IPS-18c (cell line): ENCODE measurements around the gene STAC.

Experiments
- H3K4me3 ChIP-seq: 2 replicates; pipeline ENCODE4 v1.7.0; 2013; ENCODE audit warnings: low read depth, mild to moderate bottlenecking, low read length, moderate library complexity; ENCODE audit not compliant: insufficient read depth
- H3K9me3 ChIP-seq: one replicate; pipeline ENCODE4 v1.6.1; 2013; ENCODE audit warnings: mild to moderate bottlenecking, low read length, moderate library complexity; ENCODE audit not compliant: control insufficient read depth, insufficient read depth

The STAC gene

DNA sequence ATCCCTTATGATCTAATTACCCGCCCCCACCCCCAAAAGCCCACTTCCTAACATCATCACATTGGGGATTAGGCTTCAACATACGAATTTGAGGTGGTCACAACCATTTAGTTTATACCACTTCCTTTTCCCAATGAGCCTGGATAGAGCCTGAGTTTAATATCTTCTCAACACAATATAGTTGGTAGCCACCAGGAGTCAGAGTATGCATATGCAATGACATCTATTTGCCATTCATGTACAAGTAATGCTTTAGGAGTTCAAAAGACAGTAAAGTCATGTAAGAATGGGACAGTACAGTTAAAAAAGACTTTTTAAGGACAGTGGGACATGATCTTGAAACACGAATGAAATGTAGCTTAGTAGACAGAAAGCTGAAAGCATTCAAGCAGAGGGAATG, 211.7 kb downstream of the STAC start:
- Histone ChIP-seq H3K4me3 (no peak overlapping the region), H3K9me3 (no peaks in the 10 kb centered on the region)

DNA sequence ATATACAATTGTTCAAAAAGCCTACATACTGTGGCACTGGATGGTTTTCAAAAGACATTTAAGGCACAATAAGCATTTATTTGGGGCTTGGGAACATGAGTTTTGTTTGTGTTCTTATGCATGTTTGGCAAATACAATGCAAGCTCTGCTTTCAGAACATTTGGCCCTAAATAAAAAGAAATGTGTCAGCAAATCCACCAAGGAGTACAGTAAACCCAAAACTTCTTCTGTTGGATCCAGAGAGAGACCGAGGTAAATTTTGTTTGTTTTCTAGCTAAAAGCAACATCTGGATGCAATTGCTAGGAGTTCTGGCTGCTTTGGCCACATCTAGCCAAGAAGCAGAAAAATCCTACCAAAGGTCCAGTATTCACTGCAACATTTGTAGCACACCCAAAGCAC, 215.2 kb downstream of the STAC start:
- Histone ChIP-seq H3K4me3 (no peak overlapping the region), H3K9me3 (no peaks in the 10 kb centered on the region)

DNA sequence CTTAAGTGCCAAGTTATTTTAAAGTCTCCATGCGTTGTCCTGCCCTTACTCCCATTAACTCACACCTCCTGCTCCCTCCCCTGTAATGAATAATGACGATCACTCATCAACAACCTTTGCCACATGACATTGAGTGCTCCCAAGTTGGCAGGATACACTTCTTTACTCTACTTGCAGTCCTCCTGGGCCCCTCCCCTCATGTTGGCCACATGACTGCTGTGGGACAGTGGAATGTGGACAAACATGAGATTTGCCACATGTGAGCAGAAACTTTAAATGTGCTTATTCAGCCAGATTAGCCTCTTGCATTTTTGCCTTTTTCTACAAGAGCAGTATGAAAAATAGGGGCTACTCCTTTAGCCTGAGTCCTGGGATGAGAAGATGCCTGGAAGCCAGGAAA, 216.1 kb downstream of the STAC start:
- no peaks in the 10 kb centered on the region for H3K9me3 ChIP-seq

DNA sequence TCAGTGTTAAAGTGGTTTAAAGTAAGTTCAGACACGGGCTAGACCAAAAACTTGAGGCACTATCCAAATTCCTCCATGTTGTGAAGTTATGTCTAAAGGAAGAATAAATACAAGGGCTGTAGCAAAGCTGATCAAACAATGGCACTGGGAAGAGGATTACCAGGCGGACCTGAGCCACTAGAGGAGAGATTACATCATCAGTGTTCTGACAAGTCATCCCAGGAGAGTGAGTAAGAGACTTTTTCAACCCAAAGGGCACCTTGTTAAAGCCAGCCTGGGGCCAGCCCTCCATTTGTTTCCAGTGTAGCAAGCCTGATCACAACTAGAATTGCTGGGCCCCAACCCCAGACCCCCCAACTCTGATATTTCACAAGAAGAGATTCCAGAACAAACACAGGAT, 217.1 kb downstream of the STAC start:
- Histone ChIP-seq H3K9me3 (no peaks in the 10 kb centered on the region), H3K4me3 (no peak overlapping the region)

More for the DNA sequence above, 216.1 kb downstream of the STAC start:
- H3K4me3 ChIP-seq = no peak overlapping the region
